OCI-LY1 (cell line): ENCODE data around the gene STK11.

ENCODE experiments used
- H2AFZ ChIP-seq: fragments of 200-600 bp; sonication (generic), shearing (Covaris generic); 2 replicates; pipeline ENCODE4 v1.6.0; 2014; ENCODE audit warnings: antibody characterized with exemption, mild to moderate bottlenecking, low read length
- H3F3A ChIP-seq: fragments of 200-600 bp; sonication (generic), shearing (Covaris generic); 2 replicates; pipeline ENCODE4 v1.6.0; 2014; ENCODE audit warnings: mild to moderate bottlenecking, antibody characterized with exemption, low read length, moderate library complexity; ENCODE audit not compliant: insufficient read depth
- H3K27ac ChIP-seq: fragments of 200-600 bp; sonication (generic); 2 replicates; pipeline ENCODE4 v1.5.1; 2014; ENCODE audit warnings: low read length, mixed run types, mild to moderate bottlenecking, low read depth; ENCODE audit not compliant: poor library complexity, severe bottlenecking
- H3K27me3 ChIP-seq: fragments of 200-600 bp; sonication (generic); 2 replicates; pipeline ENCODE4 v1.6.0; 2014; ENCODE audit warnings: antibody characterized with exemption, mild to moderate bottlenecking, low read length, moderate library complexity; ENCODE audit not compliant: insufficient read depth
- H3K36me3 ChIP-seq: fragments of 200-600 bp; sonication (generic); 2 replicates; pipeline ENCODE4 v1.6.1; 2014; ENCODE audit warnings: mild to moderate bottlenecking, antibody characterized with exemption, low read length, moderate library complexity, mixed read lengths; ENCODE audit not compliant: insufficient read depth
- H3K4me1 ChIP-seq: fragments of 200-600 bp; sonication (generic); 2 replicates; pipeline ENCODE4 v1.5.1; 2014; ENCODE audit warnings: mild to moderate bottlenecking, low read length, moderate library complexity; ENCODE audit not compliant: insufficient read depth, severe bottlenecking
- H3K4me2 ChIP-seq: fragments of 200-600 bp; sonication (generic), shearing (Covaris generic); 2 replicates; pipeline ENCODE4 v1.6.1; 2014; ENCODE audit warnings: low read length
- H3K4me3 ChIP-seq: fragments of 200-600 bp; sonication (generic); 2 replicates; pipeline ENCODE4 v1.5.1; 2014; ENCODE audit warnings: low read length, low read depth, mild to moderate bottlenecking, mixed read lengths; ENCODE audit not compliant: poor library complexity, severe bottlenecking
- H3K79me2 ChIP-seq: fragments of 200-600 bp; shearing (Covaris generic); 2 replicates; pipeline ENCODE4 v1.6.1; 2016; ENCODE audit warnings: mixed run types, low read length, mixed read lengths; ENCODE audit not compliant: insufficient read depth
- H3K9ac ChIP-seq: fragments of 200-600 bp; sonication (generic), shearing (Covaris generic); 2 replicates; pipeline ENCODE4 v1.6.1; 2014; ENCODE audit warnings: mild to moderate bottlenecking, low read length, mixed read lengths
- H3K9me2 ChIP-seq: fragments of 200-600 bp; sonication (generic), shearing (Covaris generic); 2 replicates; pipeline ENCODE4 v1.6.1; 2014; ENCODE audit warnings: low read depth, mild to moderate bottlenecking, low read length, mixed read lengths
- H3K9me3 ChIP-seq: fragments of 200-600 bp; shearing (Covaris generic); 2 replicates; pipeline ENCODE4 v1.6.1; 2014; ENCODE audit warnings: low read length, mixed read lengths
- H4K20me1 ChIP-seq: fragments of 200-600 bp; sonication (generic), shearing (Covaris generic); 2 replicates; pipeline ENCODE4 v1.6.0; 2016; ENCODE audit warnings: mild to moderate bottlenecking, low read length; ENCODE audit not compliant: insufficient read depth
- CTCF ChIP-seq: fragments of 200-600 bp; sonication (generic), shearing (Covaris generic); IDR thresholded peaks from 2 replicates; pipeline ENCODE4 v1.5.1; 2017; ENCODE audit warnings: mild to moderate bottlenecking, antibody characterized with exemption, low read length, moderate library complexity, mixed read lengths
- EZH2 ChIP-seq: fragments of 200-600 bp; sonication (generic), shearing (Covaris generic); IDR thresholded peaks from 2 replicates; pipeline ENCODE4 v1.8.0; 2017; ENCODE audit warnings: borderline replicate concordance, mixed run types, mild to moderate bottlenecking, antibody characterized with exemption, low read length, moderate library complexity, mixed read lengths

The STK11 gene

GRCh38 chr19:1226227-1226518, 20.6 kb downstream of the STK11 start:
- no peak overlapping the region for H3K4me3 ChIP-seq
- no peak overlapping the region for H3K9ac ChIP-seq
- H3K27ac ChIP-seq, result no peak overlapping the region
- H3K4me2 ChIP-seq, result no peak overlapping the region
- TF ChIP-seq CTCF (no peak), EZH2 (no peak)
- no peaks in the 10 kb centered on the region for H3K79me2 ChIP-seq
- no peaks in the 10 kb centered on the region for H3F3A ChIP-seq
- H4K20me1 ChIP-seq, result no peaks in the 10 kb centered on the region
- H2AFZ ChIP-seq, result no peak overlapping the region
- H3K36me3 ChIP-seq, result peaks cover 44% of the 10 kb centered on the region
- H3K9me2 ChIP-seq, result no peaks in the 10 kb centered on the region
- H3K27me3 ChIP-seq, result no peaks in the 10 kb centered on the region
- peaks cover 6% of the 10 kb centered on the region for H3K4me1 ChIP-seq
- H3K9me3 ChIP-seq, result no peaks in the 10 kb centered on the region

GRCh38 chr19:1226522-1227303, 21.1 kb downstream of the STK11 start:
- no peaks in the 10 kb centered on the region for H3K27me3 ChIP-seq
- no peak overlapping the region for H3K9ac ChIP-seq
- peaks cover 6% of the 10 kb centered on the region for H3K4me1 ChIP-seq
- H3K4me3 ChIP-seq, result no peak overlapping the region
- H3K36me3 ChIP-seq, result peaks cover 42% of the 10 kb centered on the region
- no peak overlapping the region for H3K27ac ChIP-seq
- no peaks in the 10 kb centered on the region for H3K9me2 ChIP-seq
- H4K20me1 ChIP-seq, result no peaks in the 10 kb centered on the region
- no peaks in the 10 kb centered on the region for H3K79me2 ChIP-seq
- H3K4me2 ChIP-seq, result no peak overlapping the region
- H3K9me3 ChIP-seq, result no peaks in the 10 kb centered on the region
- TF ChIP-seq EZH2 (no peak), CTCF (no peak)
- no peak overlapping the region for H2AFZ ChIP-seq
- H3F3A ChIP-seq, result no peaks in the 10 kb centered on the region

GRCh38 chr19:1227304-1228054, 21.9 kb downstream of the STK11 start:
- H3K27ac ChIP-seq, result no peak overlapping the region
- no peaks in the 10 kb centered on the region for H3K9me2 ChIP-seq
- H2AFZ ChIP-seq, result no peak overlapping the region
- H4K20me1 ChIP-seq, result no peaks in the 10 kb centered on the region
- no peaks in the 10 kb centered on the region for H3K27me3 ChIP-seq
- TF ChIP-seq CTCF (no peak), EZH2 (no peak)
- peaks cover 41% of the 10 kb centered on the region for H3K36me3 ChIP-seq
- peaks cover 5% of the 10 kb centered on the region for H3K4me1 ChIP-seq
- H3K4me2 ChIP-seq, result no peak overlapping the region
- H3K9ac ChIP-seq, result no peak overlapping the region
- H3F3A ChIP-seq, result no peaks in the 10 kb centered on the region
- H3K9me3 ChIP-seq, result no peaks in the 10 kb centered on the region
- H3K4me3 ChIP-seq, result no peak overlapping the region
- H3K79me2 ChIP-seq, result no peaks in the 10 kb centered on the region
